Breast epithelium (tissue), 3 donors: Measurements from ENCODE around the gene MSX1.

ENCODE experiments used
- CTCF ChIP-seq, 3 donors: fragments of 450-650 bp; IDR thresholded peaks; one replicate each; pipeline ENCODE4 v1.5.1; 2016 to 2017; ENCODE audit warnings: antibody characterized with exemption in 3 of 3, mild to moderate bottlenecking in 3 of 3, moderate library complexity in 3 of 3
- POLR2A ChIP-seq: fragments of 450-650 bp; IDR thresholded peaks from one replicate; pipeline ENCODE4 v1.6.1; 2016; ENCODE audit warnings: antibody characterized with exemption, mild to moderate bottlenecking, moderate library complexity
- POLR2AphosphoS5 ChIP-seq, 3 donors: sonication (generic); formaldehyde crosslinking; IDR thresholded peaks; one replicate each; pipeline ENCODE4 v1.6.1; 2017; ENCODE audit warnings: antibody characterized with exemption in 3 of 3

- TF ChIP-seq CTCF (IDR thresholded peaks at IDR 0.05) (no peak), POLR2A (no peak), POLR2AphosphoS5 (IDR thresholded peaks at IDR 0.05) (no peak)
These were observed 8.7 kb downstream of the MSX1 start for GRCh38 chr4:4868040-4868757.
